Liver (tissue), 9 donors: ENCODE data around the gene TPX2. TPM values are rescaled to one million over a fixed set of nuclear protein-coding genes. Genes with fewer than 3 reads are reported as not detected.

ENCODE experiments used
- DNase-seq: peaks from one replicate; pipeline ENCODE4 v3.0.0-alpha.2; 2017; ENCODE audit warnings: low spot score
- H3K27ac ChIP-seq, 2 donors: one replicate each; pipeline ENCODE4 v1.7.0; 2013; ENCODE audit warnings: inconsistent platforms in 2 of 2, low read length in 2 of 2, control low read depth in 1 of 2, low read depth in 1 of 2, mild to moderate bottlenecking in 1 of 2
- H3K27me3 ChIP-seq, 4 donors: one replicate each; pipeline versions ENCODE4 v1.6.1 to v1.7.0; 2013; ENCODE audit warnings: low read length in 3 of 4, inconsistent platforms in 1 of 4, mild to moderate bottlenecking in 1 of 4, moderate library complexity in 1 of 4; ENCODE audit not compliant: control insufficient read depth in 4 of 4, insufficient read depth in 4 of 4
- H3K36me3 ChIP-seq, 4 donors: one replicate each; pipeline versions ENCODE4 v1.6.1 to v1.7.0; 2013; ENCODE audit warnings: low read length in 3 of 4, mild to moderate bottlenecking in 3 of 4, low read depth in 1 of 4, moderate library complexity in 1 of 4; ENCODE audit not compliant: control insufficient read depth in 4 of 4, insufficient read depth in 3 of 4
- H3K4me1 ChIP-seq, 4 donors: one replicate each; pipeline versions ENCODE4 v1.6.1 to v1.7.0; 2013; ENCODE audit warnings: low read length in 3 of 4, mild to moderate bottlenecking in 3 of 4, moderate library complexity in 1 of 4; ENCODE audit not compliant: control insufficient read depth in 4 of 4, insufficient read depth in 4 of 4
- H3K4me3 ChIP-seq, 3 donors: one replicate each; pipeline versions ENCODE4 v1.6.1 to v1.7.0; 2013; ENCODE audit warnings: low read length in 3 of 3, control low read depth in 1 of 3, low read depth in 1 of 3, mild to moderate bottlenecking in 1 of 3
- H3K9ac ChIP-seq, 2 donors: one replicate each; pipeline ENCODE4 v1.7.0; 2013; ENCODE audit warnings: low read length in 2 of 2, mild to moderate bottlenecking in 2 of 2, moderate library complexity in 2 of 2, control low read depth in 1 of 2, low read depth in 1 of 2
- H3K9me3 ChIP-seq, 4 donors: one replicate each; pipeline versions ENCODE4 v1.6.1 to v1.7.0; 2013; ENCODE audit warnings: low read length in 3 of 4; ENCODE audit not compliant: control insufficient read depth in 4 of 4
- EGR1 ChIP-seq, 2 donors: IDR thresholded peaks; 2 replicates each; pipeline ENCODE4 v1.6.1; 2016 to 2018; ENCODE audit warnings: antibody characterized with exemption in 2 of 2, low read depth in 2 of 2
- FOXA2 ChIP-seq: IDR thresholded peaks from 2 replicates; pipeline ENCODE4 v1.6.1; 2016; ENCODE audit warnings: antibody characterized with exemption
- GABPA ChIP-seq, 2 donors: IDR thresholded peaks in 1 of 2; conservative IDR thresholded peaks in 1 of 2; 2 replicates each; pipeline ENCODE4 v1.6.1; 2016; ENCODE audit warnings: antibody characterized with exemption in 2 of 2, mild to moderate bottlenecking in 1 of 2, moderate library complexity in 1 of 2
- JUND ChIP-seq, 2 donors: IDR thresholded peaks; 2 replicates each; pipeline ENCODE4 v1.6.1; 2016; ENCODE audit warnings: antibody characterized with exemption in 2 of 2
- RAD21 ChIP-seq, 2 donors: IDR thresholded peaks; 2 replicates each; pipeline ENCODE4 v1.6.1; 2016; ENCODE audit warnings: antibody characterized with exemption in 2 of 2, mild to moderate bottlenecking in 2 of 2
- RXRA ChIP-seq, 2 donors: IDR thresholded peaks; 2 replicates each; pipeline ENCODE4 v1.6.1; 2017 to 2018; ENCODE audit warnings: antibody characterized with exemption in 2 of 2, mild to moderate bottlenecking in 1 of 2
- SP1 ChIP-seq: IDR thresholded peaks from 2 replicates; pipeline ENCODE4 v1.6.1; 2018; ENCODE audit warnings: antibody characterized with exemption, mild to moderate bottlenecking
- TAF1 ChIP-seq: conservative IDR thresholded peaks from 2 replicates; pipeline ENCODE4 v1.6.1; 2016; ENCODE audit warnings: antibody characterized with exemption, mild to moderate bottlenecking
- YY1 ChIP-seq: IDR thresholded peaks from 2 replicates; pipeline ENCODE4 v1.6.1; 2016; ENCODE audit warnings: antibody characterized with exemption, mild to moderate bottlenecking
- WGBS: extraction: QIAGEN DNeasy Blood & Tissue Kit; methylation state at CpG from one replicate; pipeline ENCODE4 v1.1.7; 2013; 5-methylcytosine and 5-hydroxymethylcytosine counted together
- polyA plus RNA-seq, 2 donors: library from polyadenylated mRNA; stranded (reverse) in 1 of 2; unstranded in 1 of 2; fragments of 200-250 nt in 1 of 2; fragments of >200 nt in 1 of 2; fragmentation: Nextera tagmentation in 1 of 2; extraction: Ambion mirVana in 1 of 2; gene quantifications; one replicate each; pipeline versions ENCODE4 v1.2.1 to v1.2.3, GENCODE V29; 2013 to 2015
- total RNA-seq, 2 donors: library from RNA; depleted of rRNA; stranded (reverse); fragments of >200 nt; gene quantifications; one replicate each; pipeline ENCODE4 v1.2.3, GENCODE V29; 2014
- TF ChIP-seq, protein P1 (sequence below): IDR thresholded peaks from 2 replicates; pipeline ENCODE4 v1.6.1; 2016; ENCODE audit warnings: antibody characterized with exemption
- TF ChIP-seq, protein P2 (sequence below): IDR thresholded peaks from 2 replicates; pipeline ENCODE4 v1.6.1; 2016; ENCODE audit warnings: antibody characterized with exemption, mild to moderate bottlenecking
- TF ChIP-seq, protein P3 (sequence below): fragments of 150-350 bp; IDR thresholded peaks from 2 replicates; pipeline ENCODE4 v1.5.1; 2017; ENCODE audit warnings: improper control_type of control experiment, low read depth, low read length; ENCODE audit not compliant: missing input control
- TF ChIP-seq, protein P4 (sequence below): IDR thresholded peaks from 2 replicates; pipeline ENCODE4 v1.6.1; 2016; ENCODE audit warnings: antibody characterized with exemption
- donor health status: healthy.
- donor health status: healthy.
- donor health status: healthy.
- donor health status: healthy.
- donor health status: healthy.

Gene TPX2
- total and polyA plus RNA-seq, 4 donors: 1.1 to 40.8 (median 2.4) TPM

DNA sequence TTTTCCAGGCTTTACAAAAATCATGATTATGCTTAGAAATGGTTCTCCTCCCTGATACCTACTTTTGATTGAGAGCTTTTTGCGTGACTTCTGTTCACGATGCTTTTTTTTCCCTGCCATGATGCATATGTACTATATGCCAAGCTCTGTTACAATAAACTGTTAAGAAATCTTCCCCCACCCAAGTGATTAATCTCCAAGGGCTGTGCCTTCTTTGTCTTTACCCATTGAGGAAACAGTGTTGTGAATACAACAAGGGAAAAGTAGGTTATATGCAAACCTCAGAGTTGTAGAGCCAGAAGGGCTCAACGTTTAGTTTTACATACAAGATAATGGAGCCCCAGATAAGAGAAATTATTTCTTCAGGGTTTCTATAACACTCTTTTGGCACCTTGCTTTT is 46.0 kb downstream of the TPX2 start:
- H3K9me3 ChIP-seq: no peaks in the 10 kb centered on the region
- DNase-seq: no peak
- no peak overlapping the region for H3K9ac ChIP-seq
- WGBS: 92% methylated on average over 3 of the region's 3 CpGs
- TF ChIP-seq, protein P1, sequence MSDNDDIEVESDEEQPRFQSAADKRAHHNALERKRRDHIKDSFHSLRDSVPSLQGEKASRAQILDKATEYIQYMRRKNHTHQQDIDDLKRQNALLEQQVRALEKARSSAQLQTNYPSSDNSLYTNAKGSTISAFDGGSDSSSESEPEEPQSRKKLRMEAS: no peak
- TF ChIP-seq EGR1 (IDR thresholded peaks at IDR 0.05; ENCODE audit: low read depth in 2 of 2) (no peak), FOXA2 (no peak), RAD21 (IDR thresholded peaks at IDR 0.05) (no peak), GABPA (IDR thresholded peaks at IDR 0.05 in 1 of 2, conservative IDR thresholded peaks at IDR 0.05 in 1 of 2) (no peak), TAF1 (no peak), YY1 (no peak)
- TF ChIP-seq, protein P2, sequence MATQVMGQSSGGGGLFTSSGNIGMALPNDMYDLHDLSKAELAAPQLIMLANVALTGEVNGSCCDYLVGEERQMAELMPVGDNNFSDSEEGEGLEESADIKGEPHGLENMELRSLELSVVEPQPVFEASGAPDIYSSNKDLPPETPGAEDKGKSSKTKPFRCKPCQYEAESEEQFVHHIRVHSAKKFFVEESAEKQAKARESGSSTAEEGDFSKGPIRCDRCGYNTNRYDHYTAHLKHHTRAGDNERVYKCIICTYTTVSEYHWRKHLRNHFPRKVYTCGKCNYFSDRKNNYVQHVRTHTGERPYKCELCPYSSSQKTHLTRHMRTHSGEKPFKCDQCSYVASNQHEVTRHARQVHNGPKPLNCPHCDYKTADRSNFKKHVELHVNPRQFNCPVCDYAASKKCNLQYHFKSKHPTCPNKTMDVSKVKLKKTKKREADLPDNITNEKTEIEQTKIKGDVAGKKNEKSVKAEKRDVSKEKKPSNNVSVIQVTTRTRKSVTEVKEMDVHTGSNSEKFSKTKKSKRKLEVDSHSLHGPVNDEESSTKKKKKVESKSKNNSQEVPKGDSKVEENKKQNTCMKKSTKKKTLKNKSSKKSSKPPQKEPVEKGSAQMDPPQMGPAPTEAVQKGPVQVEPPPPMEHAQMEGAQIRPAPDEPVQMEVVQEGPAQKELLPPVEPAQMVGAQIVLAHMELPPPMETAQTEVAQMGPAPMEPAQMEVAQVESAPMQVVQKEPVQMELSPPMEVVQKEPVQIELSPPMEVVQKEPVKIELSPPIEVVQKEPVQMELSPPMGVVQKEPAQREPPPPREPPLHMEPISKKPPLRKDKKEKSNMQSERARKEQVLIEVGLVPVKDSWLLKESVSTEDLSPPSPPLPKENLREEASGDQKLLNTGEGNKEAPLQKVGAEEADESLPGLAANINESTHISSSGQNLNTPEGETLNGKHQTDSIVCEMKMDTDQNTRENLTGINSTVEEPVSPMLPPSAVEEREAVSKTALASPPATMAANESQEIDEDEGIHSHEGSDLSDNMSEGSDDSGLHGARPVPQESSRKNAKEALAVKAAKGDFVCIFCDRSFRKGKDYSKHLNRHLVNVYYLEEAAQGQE: no peak
- TF ChIP-seq, protein P3, sequence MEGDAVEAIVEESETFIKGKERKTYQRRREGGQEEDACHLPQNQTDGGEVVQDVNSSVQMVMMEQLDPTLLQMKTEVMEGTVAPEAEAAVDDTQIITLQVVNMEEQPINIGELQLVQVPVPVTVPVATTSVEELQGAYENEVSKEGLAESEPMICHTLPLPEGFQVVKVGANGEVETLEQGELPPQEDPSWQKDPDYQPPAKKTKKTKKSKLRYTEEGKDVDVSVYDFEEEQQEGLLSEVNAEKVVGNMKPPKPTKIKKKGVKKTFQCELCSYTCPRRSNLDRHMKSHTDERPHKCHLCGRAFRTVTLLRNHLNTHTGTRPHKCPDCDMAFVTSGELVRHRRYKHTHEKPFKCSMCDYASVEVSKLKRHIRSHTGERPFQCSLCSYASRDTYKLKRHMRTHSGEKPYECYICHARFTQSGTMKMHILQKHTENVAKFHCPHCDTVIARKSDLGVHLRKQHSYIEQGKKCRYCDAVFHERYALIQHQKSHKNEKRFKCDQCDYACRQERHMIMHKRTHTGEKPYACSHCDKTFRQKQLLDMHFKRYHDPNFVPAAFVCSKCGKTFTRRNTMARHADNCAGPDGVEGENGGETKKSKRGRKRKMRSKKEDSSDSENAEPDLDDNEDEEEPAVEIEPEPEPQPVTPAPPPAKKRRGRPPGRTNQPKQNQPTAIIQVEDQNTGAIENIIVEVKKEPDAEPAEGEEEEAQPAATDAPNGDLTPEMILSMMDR: no peak
- TF ChIP-seq, protein P4, sequence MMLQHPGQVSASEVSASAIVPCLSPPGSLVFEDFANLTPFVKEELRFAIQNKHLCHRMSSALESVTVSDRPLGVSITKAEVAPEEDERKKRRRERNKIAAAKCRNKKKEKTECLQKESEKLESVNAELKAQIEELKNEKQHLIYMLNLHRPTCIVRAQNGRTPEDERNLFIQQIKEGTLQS: no peak
- H3K36me3 ChIP-seq: no peaks in the 10 kb centered on the region
- H3K4me3 ChIP-seq: no peak overlapping the region
- no peak overlapping the region for H3K27ac ChIP-seq
- H3K4me1 ChIP-seq: no peaks in the 10 kb centered on the region
- no peaks in the 10 kb centered on the region for H3K27me3 ChIP-seq

DNA sequence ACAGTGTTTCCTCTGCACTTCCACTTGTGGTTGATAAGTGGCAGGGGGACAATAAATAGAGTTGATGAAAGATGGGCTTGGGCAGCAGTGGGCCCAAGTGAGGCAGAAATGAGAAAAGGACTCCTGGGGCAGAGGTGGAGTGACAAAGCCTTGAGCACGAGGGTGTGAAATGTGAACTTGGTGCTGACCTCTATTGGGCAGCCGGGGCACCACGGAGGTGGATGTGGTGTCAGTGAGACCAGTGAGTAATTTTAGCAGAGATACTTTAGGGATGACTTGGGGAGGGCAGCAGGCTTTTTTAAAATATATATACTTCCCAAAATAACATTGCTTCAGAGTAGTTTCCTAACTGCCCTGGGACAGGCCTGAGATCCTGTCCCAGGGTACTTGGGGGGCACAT is 49.5 kb downstream of the TPX2 start:
- no peaks in the 10 kb centered on the region for H3K27me3 ChIP-seq
- H3K4me3 ChIP-seq: no peak overlapping the region
- H3K36me3 ChIP-seq: no peaks in the 10 kb centered on the region
- TF ChIP-seq SP1 (no peak), YY1 (no peak), RAD21 (IDR thresholded peaks at IDR 0.05) (peak in 1 of 2 donors; percentile 23), JUND (IDR thresholded peaks at IDR 0.05) (no peak), RXRA (IDR thresholded peaks at IDR 0.05) (no peak), GABPA (IDR thresholded peaks at IDR 0.05 in 1 of 2, conservative IDR thresholded peaks at IDR 0.05 in 1 of 2) (no peak)
- TF ChIP-seq, protein P1: no peak
- TF ChIP-seq, protein P4: no peak
- no peak for DNase-seq
- no peaks in the 10 kb centered on the region for H3K9me3 ChIP-seq
- 62% methylated on average over 3 of the region's 3 CpGs for WGBS
- H3K4me1 ChIP-seq: no peaks in the 10 kb centered on the region
- no peak overlapping the region for H3K27ac ChIP-seq
- no peak overlapping the region for H3K9ac ChIP-seq
